A549 (cell line): ENCODE measurements around the gene PUS3.

Experiments used
- CTCF ChIP-seq: fragments of >200 bp; sonication (Bioruptor Twin); formaldehyde crosslinking; IDR thresholded peaks from 3 replicates; pipeline ENCODE4 v1.5.1; 2016
- ESRRA ChIP-seq: fragments of 150-350 bp; IDR thresholded peaks from 2 replicates; pipeline ENCODE4 v1.6.1; 2014; ENCODE audit warnings: mild to moderate bottlenecking, low read length, borderline replicate concordance
- HOXB13 ChIP-seq: fragments of 250-450 bp; sonication (Bioruptor Pico); IDR thresholded peaks from 2 replicates; pipeline ENCODE4 v1.5.0; 2020; ENCODE audit warnings: low read depth, mild to moderate bottlenecking, moderate library complexity
- MYC ChIP-seq: IDR thresholded peaks from 2 replicates; pipeline ENCODE4 v1.6.1; 2012; ENCODE audit warnings: mild to moderate bottlenecking, inconsistent platforms, low read length, improper control_type of control experiment, borderline replicate concordance
- POLR2A ChIP-seq: IDR thresholded peaks from 2 replicates; pipeline ENCODE4 v1.6.1; 2012; ENCODE audit warnings: mild to moderate bottlenecking, low read length
- REST ChIP-seq: fragments of 200-600 bp; sonication (generic); IDR thresholded peaks from 2 replicates; pipeline ENCODE4 v1.6.1; 2016; ENCODE audit warnings: antibody characterized with exemption, mild to moderate bottlenecking, moderate library complexity
- SMC3 ChIP-seq: fragments of >200 bp; sonication (Bioruptor Twin); formaldehyde crosslinking; IDR thresholded peaks from 3 replicates; pipeline ENCODE4 v1.6.1; 2018; ENCODE audit warnings: inconsistent platforms
- SREBF2 ChIP-seq: fragments of 450-650 bp; IDR thresholded peaks from 2 replicates; pipeline ENCODE4 v1.6.1; 2014; ENCODE audit warnings: mild to moderate bottlenecking, moderate library complexity
- TP53 ChIP-seq: fragments of 250-450 bp; sonication (Bioruptor Pico); IDR thresholded peaks from 2 replicates; pipeline ENCODE4 v1.5.0; 2021; ENCODE audit warnings: mild to moderate bottlenecking, moderate library complexity

GRCh38 chr11:125924384-125925007 is 21.5 kb upstream of the PUS3 start:
- TF ChIP-seq MYC (no peak), POLR2A (no peak), CTCF (no peak), TP53 (no peak), REST (no peak), ESRRA (no peak), SMC3 (no peak), HOXB13 (CRISPR knock-in tag) (no peak), SREBF2 (no peak)
